ENCODE measurements around the gene KIAA1586.
"Not testable (repeated sequence)": the region's sequence is repeated elsewhere in the genome, so short reads cannot be mapped to it uniquely, and the experiment has no call there.

GRCh38 chr6:57047859-57048258, 1.4 kb downstream of the KIAA1586 start:
- not testable (repeated sequence) for TF ChIP-seq EZH2 (IDR thresholded peaks at IDR 0.05); POLR2AphosphoS5 (IDR thresholded peaks at IDR 0.05; ENCODE audit: borderline replicate concordance, low read depth, low read length); FOXP2 (optimal IDR thresholded peaks at IDR 0.05; ENCODE audit: control extremely low read depth, extremely low read length, insufficient read depth)

All from SK-N-MC (cell line).